Left forelimb (tissue), 1 donor: ENCODE data around the gene SBSN.
"Not testable (repeated sequence)": the region's sequence is repeated elsewhere in the genome, so short reads cannot be mapped to it uniquely, and the experiment has no call there.

ENCODE experiments used
- DNase-seq: peaks from one replicate; pipeline ENCODE4 v3.0.0-alpha.2; 2018; ENCODE audit warnings: low spot score

The SBSN gene

DNA sequence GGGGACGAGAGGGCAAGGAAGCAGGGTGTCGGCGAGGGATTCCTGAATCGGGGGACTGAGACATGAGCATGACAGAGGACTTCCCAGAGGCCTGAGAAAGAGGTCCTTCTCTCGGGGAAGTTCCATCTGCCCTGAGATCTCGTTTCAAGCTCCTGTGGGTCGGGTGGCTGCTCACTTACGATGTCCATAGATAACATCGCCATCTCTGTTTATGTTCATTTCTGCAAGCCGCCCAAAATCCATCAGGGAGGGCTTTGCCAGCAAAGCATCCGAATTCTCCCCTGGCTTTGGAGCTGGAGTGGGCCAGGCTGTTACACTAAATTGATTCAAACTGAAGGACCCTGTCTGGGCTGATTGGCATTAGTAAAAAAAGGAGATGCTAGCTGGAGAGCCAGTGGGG is 20.6 kb downstream of the SBSN start:
- no peak for DNase-seq

DNA sequence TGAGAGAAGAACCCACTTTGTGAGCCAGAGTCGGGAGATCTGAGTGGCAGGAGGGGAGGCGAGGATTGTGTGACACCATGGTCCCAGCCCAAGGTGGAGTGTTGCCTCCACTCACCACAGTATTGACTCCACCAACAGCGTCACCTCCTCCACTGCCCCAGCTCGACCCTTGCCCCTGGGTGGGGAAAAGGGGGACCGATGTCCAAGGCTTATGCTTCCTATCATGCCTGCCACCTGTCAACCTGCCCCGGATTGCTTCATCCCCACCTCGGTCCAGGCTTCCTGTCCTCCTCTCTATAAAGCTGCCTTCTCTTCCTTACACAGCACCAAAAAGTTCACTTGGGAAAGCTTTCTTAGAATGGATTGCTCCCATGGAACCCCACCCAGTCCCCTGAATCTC is 22.1 kb downstream of the SBSN start:
- DNase-seq, result no peak

DNA sequence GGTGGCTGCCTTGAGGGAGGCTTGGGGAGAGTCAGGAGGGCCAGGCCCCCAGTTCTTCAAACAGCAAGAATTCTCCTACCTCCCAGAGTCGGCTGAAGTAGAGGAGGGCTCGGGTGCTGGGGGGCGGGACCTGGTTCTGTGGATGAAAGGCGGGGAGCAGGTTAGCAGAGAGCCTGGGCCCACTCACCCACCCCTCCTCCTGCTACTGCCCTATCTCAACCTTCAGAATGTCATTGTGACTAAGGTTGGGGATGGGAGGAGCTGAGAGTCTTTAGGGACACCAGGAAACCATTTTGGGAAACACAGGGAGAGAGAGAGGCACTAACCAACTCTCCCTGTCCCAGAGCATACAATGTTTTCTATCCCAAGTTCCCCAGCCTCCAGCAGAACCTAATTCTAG is 25.4 kb downstream of the SBSN start:
- DNase-seq, result no peak

DNA sequence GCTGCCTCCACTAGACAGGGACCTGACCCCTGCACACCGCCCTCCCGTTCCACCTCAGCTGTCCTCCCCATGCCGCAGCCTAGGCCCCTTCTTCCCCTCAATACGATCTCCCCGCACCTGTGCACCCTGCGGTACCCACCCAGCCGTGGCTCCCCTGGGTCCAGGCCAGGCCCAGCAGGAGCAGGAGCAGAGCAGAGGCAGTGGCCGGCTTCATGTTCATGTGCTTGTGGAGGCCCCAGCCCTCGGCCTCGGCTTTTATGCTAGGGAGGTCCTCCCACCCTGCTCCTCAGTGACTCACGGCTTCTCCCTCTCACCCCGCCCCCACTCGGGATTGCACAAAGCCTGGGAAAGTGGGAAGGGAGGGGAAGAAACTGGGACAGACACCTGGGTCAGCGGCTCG is 26.4 kb downstream of the SBSN start:
- no peak for DNase-seq

DNA sequence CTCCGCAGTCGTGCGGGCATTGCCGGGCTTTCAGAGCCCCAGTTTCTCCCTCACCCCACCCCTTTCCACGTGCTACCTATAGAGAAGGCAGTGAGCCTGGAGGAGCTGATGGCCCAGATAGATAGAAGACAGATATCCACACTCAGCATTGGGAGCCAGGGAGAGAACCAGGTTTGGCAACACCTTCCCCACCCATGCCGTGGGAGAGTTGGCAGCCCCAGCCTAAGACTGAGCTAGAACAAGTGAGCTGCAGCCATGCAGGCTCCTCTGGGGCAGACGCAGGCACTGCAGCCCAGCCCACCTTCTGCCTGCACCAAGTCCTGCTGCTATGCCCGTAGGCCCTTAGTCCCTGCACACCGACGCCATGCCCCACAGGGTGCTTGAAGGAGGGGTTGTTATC is 27.5 kb downstream of the SBSN start:
- DNase-seq, result no peak

GRCh38 chr19:35498984-35499527 is 29.1 kb downstream of the SBSN start:
- no peak for DNase-seq

DNA sequence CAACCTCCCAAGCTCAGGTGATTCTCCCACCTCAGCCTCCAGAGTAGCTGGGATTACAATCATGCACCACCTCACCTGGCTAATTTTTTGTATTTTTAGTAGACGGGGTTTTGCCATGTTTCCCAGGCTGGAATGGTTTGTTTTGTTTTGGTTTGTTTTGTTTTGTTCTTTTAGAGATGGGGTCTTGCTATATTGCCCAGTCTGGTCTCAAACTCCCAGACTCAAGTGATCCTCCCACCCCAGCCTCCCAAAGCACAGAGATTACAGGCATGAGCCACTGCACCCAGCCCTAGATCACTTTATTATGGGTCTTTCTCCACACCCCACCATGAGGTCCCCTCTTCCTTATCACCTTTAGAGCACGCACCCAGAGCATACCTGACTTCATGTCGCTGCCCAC is 29.9 kb downstream of the SBSN start:
- no peak for DNase-seq

DNA sequence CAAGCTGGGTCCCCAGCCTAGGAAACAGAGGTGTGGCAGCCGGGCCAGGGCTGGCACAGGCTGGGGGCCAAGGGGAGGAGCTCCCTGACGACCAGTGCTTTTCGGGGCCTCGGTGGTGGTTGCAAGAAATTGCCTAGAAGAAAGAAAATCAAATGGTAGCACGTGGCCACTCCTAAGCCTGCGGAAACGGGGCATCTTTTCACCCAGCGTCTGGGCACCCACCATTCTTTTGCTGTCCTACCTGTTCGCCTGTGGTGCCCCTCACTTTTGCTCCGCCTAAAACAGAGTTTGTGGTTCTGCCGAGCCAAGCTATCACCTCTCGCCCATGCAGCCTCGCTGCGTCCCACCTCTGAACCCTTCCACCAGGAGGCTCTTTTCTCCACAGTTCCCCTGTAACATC is 30.7 kb downstream of the SBSN start:
- DNase-seq, result no peak

DNA sequence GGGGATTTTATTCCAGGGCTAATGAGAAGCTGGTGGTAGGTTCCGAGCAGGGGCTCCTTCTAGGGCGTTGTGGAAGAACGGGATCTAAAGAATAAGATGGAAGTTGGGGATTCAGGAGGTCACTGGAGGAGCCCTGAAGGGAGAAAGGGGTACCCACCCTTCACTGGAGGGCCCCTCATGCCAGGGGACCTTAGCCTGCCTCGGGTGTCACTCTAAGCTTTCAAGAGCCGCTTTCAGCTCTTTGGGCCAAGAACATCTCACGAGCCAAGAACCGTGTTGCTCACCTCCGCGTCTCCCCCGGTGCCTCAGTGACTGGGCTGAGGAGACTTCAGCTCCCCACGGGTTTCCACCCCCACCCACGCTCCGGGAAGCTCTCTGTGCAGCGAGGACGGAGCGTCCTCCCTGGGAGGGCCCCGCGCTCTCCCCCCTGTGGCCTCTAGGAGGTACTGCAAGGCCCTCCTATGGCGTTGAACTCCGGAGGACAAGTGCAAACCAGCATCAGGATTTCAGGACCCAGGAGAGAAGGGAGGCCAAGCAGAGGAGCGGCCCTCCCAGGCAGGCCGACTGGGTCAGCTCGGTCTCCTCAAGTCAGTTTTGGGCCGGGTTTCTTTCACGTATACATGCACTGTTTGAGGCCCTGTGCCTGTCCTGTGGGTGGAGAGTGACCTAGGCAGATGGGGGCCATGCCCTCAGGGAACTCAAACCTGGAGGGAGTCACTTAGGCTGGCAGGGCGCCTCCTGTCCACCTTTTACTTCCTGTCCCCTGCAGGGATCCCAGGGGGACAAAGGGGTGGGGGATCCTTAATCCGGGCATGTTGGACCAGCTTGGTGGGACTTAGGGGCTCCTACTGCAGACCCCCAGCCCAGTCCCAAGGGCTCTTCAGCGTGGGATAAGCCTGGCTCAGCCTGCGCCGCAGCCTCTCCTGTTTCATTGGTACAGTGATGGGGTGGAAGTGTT is 32.7 kb downstream of the SBSN start:
- DNase-seq, result no peak

DNA sequence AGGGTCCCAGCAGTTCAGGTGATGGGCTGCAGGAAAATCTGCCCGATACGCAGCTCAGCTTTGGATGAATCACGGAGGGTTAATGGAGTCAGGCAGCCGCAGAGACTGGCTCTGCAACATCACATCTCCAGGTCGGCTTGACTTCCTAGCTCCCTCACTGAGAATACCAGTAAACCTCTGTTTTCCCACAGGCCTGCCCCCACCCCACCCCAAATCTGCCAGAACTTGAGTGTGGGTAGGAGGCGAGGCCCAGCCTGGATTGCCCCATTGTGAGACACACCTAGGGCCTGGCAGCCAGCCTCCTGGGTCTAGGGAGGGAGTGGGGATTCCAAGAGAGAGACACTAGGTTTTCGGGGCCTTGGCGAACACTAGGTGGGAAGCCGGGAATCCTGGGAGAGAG is 34.1 kb downstream of the SBSN start:
- no peak for DNase-seq

- no peak for DNase-seq
These were observed 36.2 kb downstream of the SBSN start for GRCh38 chr19:35491836-35492360.

GRCh38 chr19:35490364-35490763 is 37.7 kb downstream of the SBSN start, which contains the start of gene KRTDAP:
Gene KRTDAP, minus strand, starts transcription at chr19:35490464. Its CDS starts 22 bp downstream, at chr19:35490442.
- no peak for DNase-seq

DNA sequence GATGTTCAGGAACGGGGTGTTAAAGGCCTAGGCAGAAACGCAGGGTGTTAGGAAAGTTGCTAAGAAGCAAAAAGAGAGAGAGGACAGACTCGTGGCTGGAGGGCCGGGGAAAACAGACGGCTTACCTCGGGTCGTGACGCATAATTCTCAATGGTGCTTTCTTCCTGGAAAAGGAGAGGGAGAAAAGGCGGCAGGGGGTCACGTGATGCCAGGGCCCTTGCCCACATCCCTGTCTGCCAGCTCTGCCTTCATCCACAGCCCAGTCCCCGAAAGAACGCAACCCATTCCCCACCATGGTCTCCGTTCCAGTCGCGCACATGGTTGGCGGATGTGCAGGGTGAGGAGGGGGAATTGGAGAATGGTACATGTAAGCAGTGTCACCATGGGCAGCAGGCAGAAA is 39.4 kb downstream of the SBSN start:
- no peak for DNase-seq

DNA sequence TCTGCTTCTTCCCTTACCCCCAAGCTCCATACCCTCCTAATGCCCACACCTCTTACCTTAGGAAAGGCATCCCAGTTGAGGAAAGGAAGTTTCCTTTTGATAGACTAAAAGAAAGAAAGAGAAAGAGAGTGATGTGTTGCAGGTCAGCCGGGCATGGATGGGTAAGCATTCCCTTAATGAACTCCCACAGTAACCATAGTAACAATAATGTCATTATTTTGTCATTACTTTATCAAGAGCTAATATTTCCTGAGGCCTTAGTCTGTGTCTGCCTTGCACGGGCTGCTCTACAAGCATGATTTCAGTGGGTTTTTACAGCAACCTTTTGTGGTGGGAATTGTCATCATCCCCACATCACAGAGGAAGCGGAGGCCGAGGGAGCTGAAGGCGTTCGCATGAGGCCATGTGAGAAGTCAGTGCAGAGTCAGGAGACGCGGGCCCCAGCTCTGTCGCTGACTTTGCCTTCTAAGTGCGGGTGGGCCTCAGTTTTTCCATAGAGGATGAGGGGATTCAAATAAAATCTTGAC is 40.4 kb downstream of the SBSN start:
- DNase-seq, result no peak

DNA sequence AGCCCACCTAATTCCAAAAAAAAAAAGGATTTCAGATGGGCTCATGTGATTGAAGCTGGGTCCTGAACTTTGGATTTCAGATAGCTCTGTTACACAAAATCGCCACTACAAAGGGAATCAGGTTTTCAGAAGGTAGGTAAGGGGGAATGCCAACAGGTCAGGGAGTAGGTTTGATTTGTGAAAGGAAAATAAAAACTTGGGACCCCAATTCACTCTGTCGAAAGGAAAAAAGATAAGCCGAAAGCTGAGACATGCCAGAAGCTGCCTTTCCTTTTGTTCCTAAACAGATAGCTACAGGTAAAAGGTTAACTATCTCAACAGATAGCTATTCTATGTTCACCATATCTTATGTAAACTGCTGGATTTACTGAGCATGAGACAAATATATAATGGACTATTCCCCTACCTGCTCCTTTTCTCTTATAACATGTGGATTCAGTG is 41.8 kb downstream of the SBSN start:
- DNase-seq, result no peak

- DNase-seq, result no peak
These were observed 43.7 kb downstream of the SBSN start for GRCh38 chr19:35484252-35485036.

DNA sequence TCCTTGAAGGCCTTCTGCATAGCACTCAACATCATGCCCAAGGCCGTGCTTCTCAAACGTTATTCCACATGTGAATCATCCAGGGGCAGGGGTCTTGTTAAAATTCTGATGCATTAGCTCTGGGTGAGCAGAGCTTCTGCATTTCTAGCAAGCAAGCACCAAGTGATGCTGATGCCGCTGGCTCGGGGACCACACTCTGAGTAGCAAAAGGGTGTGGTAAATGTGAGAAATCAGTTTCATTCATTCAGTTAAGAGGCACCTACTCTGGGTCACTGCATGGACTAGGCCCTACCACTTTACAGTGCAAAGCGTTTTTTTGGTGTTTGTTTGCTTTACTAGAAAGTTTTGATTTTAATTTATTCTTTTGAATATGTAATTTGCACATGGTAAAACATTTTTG is 45.0 kb downstream of the SBSN start:
- DNase-seq, result no peak

DNA sequence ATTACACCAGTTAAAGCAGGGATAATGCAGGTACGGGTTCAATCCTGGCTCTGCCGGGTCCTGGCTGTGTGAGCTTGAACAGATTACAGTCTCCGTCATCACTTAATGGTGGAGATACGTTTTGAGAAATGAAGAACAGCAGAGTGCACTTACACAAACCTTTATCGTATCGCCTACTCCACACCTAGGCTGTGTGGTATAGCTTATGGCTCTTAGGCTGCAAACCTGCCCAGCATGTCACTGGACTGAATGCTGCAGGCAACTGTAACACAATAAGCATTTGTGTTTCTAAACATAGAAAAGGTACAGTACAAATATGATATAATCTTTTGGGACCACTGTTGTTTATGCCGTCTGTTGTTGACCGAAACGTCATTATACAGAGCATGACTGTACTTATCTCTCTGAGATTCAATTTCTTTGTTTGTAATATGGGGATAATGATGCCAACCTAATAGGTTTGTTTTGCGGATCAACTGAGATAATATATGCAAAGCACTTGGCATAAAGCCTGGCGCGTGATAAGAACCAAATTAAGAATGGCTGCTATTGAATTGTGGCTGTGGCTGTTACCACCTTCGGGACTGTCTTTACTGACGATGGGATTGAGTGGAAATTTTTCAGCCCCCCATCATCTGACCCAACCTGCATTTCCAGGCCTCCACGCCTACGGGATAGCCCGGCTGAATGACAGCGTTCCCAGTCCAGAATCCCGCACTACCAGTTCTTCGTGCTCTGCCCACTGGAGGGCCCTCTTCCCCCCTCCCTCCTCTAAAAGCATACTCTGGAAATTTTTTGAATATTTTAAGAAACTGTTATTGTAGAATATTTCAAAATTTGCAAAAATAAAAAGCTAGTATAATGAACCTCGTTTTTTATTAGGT is 49.1 kb downstream of the SBSN start:
- no peak for DNase-seq

DNA sequence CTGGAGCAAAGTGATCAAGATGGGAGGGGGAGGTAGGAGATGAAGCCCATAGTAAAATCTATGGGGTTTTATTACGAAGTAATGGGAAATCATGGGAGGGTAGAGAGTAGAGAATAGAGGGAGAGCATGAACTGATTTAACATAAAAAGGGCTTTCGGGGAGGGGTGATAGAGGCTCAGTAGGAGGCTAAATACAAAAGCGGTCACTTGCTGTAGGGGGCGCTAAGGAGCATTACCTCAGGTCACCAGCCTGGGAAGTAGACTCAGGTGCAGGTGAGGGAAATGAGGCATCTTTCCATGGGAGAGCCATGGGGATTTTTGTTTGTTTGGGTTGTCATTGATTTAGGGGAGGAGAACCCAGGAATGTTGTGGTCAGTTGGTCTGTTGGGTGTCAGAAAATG is 52.0 kb downstream of the SBSN start:
- no peak for DNase-seq

DNA sequence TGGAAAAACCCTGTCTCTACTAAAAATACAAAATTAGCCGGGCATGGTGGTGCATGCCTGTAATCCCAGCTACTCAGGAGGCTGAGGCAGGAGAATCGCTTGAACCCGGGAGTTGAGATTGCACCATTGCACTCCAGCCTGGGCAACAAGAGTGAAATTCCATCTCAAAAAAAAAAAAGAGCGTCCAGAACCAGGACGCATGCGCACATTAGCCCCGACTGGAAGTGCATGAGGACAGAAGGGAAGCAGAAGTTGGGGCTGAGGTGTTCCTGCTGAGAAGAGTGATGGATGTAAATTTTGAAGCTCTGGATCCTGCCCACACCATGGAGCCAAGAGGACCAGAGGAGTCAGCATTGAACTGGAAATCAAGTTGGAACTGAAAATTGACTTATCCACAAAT is 53.5 kb downstream of the SBSN start:
- not testable (repeated sequence) for DNase-seq

- DNase-seq, result no peak
These were observed 54.0 kb downstream of the SBSN start for GRCh38 chr19:35474104-35474503.
